Measurements from ENCODE around the gene CMTM7.

CMTM7 gene

GRCh38 chr3:32414522-32415202 lies 23.0 kb downstream of the CMTM7 start:
- DNase-seq = no peak

- DNase-seq = no peak
Measured at GRCh38 chr3:32419742-32420125, 28.1 kb downstream of the CMTM7 start.

- DNase-seq = peak; percentile 61
Measured at GRCh38 chr3:32420126-32421038, 28.7 kb downstream of the CMTM7 start.

GRCh38 chr3:32421185-32421584 lies 29.5 kb downstream of the CMTM7 start:
- no peak for DNase-seq

DNA sequence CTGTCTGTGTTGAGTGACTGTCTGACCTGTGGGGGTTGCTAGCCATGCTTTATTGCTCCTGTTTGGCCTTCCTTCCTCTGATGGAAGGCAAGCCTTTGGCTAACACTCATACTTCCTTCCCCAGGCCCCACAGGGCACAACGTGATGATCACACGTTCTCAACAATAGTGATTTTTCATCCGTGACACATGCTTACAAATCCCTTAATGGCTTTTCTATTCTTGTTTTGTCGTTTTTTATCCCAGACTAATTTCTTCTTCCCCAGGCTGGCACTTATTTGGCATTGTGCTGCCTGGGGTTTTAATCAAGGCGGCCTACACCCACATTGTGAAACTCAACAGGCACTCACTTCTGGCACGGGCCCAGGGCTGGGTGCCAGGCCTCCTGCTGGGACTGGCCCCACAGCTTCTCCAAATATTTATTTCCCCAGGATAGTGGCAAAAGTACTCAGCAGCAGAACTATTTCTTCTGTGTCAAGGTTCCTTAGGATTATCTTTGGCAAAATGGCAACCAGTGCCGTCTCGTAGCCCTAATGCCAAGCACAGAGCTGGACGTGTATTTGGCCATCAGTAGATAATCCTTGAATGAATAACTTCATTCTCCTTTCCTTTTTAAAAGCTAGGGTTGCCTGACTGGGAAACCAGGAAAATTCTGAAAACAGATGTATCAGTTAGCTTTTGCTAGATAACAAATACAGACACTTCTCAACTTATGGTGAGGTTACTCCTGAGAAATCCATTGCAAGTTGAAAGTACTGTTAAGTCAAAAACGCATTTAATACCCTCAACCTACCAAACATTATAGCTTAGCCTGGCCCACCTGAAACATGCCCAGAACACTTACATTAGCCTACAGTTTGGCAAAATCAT lies 30.6 kb downstream of the CMTM7 start:
- no peak for DNase-seq

DNA sequence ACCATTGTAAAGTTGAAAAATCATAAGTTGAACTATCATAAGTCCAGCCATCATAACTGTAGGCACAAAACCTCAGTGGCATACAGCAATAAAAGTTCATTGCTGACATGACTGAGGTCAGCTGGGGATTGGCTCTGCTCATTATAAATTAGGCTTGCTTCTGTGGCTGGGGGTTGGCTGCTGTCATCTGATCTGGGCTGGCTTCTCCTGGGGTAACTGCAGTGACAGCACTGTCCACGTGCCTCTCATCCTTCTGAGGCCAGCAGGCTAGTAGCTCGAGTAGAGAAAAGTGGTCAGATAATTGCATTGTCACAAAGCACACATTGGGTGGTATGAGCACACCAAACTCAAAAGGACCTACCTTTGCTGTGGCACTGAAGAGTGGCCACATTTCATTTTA lies 31.3 kb downstream of the CMTM7 start:
- peak; percentile 24 for DNase-seq

- no peak for DNase-seq
Measured at GRCh38 chr3:32423534-32423933, 31.9 kb downstream of the CMTM7 start.

DNA sequence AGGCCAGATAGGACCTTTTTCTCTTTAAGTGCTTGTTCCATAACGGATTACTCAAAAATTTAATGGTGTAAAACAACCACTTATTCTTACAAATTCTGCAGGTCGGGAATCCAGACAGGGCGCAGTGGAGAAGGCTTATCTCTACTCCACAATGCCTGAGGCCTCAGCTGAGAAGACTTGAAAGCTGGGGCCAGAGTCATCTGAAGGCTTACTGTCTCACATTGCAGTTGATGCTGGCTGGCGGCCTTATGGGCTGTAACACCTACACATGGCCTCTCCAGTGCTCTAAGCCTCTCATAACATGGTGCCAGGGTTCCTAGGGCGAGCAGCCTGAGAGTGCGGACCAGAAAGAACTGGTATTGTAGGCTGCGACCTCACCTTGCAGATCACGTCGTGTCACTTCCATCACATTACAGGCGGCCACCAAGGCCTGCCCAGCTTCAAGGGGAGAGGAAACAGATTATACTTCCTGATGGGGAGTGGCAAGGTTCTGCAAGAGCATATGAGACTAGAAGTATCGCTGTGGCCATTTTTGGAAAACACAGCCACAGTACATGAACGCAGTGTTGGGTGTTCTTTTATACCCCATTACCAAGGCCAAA lies 32.4 kb downstream of the CMTM7 start:
- DNase-seq = no peak

DNA sequence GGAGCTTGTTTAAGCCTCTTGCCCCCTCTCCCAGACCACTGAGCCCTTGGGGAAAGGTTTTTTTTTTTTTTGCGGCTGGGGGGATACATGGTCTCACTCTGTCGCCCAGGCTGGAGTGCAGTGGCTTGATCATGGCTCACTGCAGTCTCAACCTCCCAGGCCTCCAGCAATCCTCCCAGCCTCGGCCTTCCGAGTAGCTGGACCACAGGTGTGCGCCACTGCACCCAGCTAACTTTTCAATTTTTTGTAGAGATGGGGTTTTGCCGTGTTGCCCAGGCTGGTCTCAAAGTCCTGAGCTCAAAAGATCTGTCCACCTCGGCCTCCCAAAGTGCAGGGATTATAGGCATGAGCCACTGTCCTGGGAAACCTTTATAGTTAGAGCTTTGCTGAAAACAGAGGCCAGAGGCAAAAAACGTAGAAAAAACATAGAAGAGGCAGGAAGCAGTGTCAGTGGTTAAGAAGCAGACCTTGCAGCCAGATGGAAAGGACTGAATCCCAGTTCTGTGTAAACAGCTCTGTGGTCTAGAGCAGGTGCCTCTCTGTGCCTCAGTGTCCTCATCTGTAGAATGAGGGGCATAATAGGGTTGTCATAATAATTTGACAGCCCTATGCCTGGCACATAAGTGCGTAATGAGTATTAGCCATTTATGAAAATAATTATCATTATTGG lies 33.1 kb downstream of the CMTM7 start:
- no peak for DNase-seq

DNA sequence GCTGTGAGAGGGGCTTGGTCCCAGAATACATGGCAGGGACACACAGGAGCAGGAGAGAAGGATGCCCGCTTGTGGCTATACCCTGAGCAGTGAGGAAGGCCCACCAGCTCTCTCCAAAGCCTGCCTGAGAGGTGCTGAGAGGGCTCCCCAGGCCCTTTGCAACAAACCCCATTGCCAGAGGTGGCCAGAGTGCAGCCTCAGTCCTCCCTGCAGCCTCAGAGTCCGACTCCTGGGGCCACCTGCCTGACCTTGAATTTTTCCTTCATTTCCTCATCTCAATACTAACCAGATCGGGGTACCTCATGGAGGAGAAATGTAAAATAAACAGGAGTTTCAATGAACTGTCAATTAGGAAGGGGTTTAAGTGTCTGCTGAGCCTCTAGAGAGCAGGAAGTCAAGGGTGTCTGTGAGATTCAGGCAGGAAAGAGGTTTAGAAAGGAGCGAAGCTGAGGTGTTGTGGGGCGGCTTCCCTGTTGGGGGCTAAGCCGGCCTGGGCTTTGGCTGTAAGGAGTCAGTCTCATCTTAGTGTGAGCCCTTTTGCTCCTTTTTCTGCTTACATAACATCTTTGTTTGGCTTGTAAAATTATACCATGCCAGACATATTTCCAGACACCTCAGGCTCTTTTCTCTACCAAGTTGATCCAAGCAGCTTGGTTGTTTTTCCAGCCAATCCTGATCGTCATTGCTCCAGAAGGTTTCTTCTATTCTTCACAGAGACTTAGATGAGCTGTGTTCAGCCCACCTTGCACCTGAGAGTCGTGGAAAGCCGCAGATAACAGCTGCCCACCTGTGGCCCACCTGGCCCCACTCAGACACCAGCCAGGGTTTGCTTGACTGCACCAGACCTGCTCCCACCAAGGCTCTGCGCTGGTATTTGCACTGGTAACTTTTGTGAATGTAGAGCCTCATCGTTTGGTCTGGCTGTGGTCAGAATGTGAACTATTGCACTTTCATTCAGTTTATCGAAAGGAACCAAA lies 36.7 kb downstream of the CMTM7 start:
- DNase-seq = no peak

DNA sequence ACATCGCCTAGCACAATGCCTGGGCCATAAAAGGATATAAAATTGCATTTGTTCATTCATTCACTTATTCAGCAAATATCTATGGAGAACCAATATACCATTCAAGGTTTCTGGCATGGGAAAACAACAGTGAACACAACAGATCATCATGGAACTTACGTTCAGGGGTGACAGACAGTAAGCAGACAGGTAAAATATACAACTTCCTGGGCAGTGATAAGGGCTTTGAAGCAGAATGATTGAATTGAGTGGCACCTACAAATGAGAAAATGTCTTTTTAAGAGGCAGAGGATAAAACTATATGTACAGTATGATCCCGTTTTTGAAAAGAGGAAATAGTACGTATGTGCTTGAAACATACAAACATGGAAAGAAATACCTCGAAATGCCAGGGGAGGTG lies 39.2 kb downstream of the CMTM7 start:
- DNase-seq = no peak

GRCh38 chr3:32431481-32431880 lies 39.8 kb downstream of the CMTM7 start:
- DNase-seq = no peak

DNA sequence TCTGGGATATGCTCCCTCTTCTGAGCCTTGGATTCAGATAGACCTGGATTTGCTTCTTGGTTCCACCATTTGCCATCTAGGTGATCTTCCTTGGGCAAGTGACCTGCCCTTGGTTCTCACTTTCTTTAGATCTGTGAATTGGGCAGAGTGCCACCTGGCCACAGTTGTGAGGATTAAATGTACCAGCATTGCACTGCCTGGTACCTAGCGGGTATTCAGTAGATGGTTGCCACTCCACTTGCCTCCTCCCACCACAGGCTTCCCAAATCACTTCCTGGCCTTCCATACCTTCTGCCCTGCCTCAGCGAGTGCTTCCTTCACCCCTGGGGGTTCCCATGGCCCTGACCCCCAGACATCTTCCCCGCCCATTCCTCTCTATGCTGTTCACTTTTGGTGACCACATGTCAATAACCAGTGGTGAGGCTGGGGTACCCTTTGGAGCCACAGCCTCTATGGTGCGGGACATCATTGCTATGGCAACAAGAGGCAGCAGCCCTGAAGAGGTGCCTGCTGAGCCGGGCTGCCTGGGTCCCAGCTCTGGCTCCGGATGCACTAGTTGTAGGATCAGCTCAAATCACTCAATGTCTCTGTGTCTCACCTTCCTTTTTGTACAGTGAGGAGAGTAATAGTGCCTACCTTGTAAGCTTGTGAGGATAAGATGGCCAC lies 40.5 kb downstream of the CMTM7 start:
- no peak for DNase-seq

- DNase-seq = no peak
Measured at GRCh38 chr3:32432711-32433530, 41.3 kb downstream of the CMTM7 start.

DNA sequence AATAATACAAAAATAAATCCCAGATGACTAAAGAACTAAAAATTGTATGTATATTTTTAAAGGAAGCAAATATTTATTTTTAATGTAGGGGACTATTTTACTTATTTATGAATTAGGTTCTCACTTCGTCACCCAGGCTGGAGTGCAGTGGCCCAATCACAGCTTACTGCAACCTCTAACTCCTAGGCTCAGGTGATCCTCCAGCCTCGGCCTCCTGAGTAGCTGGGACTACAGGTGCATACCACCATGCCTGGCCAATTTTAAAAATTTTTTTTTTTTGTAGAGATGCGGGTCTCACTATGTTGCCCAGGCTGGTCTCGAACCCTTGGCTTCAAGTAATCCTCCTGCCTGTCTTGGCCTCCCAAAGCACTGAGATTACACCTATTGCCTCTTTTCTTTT lies 42.6 kb downstream of the CMTM7 start:
- no peak for DNase-seq

DNA sequence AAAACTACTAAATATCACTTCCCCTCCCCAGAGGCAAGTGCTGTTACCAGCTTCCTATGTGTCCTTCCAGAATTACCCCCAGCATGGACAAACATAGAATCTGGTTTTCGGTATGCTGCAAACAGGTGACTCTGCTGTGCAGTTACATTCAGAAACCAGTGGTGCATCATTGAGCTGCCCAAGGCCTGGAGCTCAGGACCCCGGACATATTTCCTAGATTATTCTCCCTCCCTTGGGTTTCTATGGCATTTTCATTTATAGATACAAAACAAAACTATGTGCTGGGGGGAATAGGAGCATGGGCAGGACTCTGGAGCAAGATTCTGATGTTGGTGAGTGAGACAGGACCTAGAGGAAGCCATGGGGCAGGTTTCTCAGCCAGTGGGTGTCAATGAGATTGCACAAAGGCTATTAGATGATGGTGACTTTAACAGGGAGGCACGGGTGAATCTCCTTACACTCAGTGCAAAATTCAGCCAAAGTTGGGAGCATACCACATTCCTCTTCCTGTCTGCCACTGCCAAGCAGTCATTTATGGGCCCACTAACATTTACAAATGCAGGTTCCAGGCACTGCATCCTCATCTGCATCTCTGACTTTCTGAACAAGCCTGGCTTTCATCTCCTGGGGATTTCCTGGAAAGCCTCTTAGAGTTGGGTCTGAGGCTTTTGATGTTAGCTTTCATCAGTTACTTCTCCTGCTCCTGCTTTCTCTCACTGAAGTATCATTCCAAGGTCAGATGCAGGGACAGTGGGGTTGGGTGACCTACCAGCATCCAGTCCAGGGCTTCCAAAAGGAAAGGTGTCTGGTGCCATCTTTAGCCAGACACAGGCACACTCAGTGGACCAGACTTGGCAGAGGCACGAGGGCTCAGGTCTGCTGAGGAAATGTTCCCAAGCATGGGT lies 44.5 kb downstream of the CMTM7 start:
- no peak for DNase-seq

DNA sequence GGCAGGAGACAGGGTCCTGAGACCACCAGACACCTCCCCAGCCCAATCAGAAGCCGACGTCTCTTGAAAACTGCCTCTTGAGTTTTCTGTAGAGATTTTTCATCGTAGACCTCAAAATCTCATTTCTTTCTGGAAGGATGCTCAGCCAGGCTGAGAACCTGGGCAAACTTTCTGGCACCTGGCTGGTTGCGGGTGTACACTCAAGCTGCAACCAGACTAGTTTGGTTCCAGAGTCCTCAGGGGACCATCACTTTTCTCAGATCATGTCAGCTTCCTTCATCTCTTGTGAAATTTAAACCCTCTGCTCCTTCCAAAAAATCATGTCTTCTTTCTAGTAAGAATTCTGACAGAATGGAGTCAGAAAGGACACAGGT lies 45.1 kb downstream of the CMTM7 start:
- no peak for DNase-seq

DNA sequence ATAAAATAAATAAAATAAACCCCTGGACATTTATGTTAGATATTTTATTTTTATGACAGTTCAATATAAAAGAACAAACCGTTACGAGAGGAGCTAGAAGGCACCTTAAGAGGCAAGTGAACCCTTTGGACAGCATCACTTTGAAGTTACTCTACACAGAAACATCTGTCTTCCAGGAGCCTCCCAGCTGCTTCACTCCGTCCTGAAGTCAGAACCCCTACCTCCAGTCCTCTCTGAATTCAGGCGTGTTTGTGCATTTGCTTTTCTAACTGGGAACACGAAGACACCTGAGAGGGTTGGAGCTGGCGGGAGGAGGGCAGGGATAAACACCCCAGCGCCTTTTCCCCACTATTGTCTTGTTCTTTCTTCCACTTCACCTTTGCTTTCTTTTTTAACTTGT lies 46.2 kb downstream of the CMTM7 start:
- DNase-seq = no peak

Measured in retina (tissue), 1 donor.